HEK293 (cell line): ENCODE results near the gene ITGB2.

Source experiments
- GLI2 ChIP-seq: fragments of 450-650 bp; formaldehyde crosslinking; IDR thresholded peaks from 2 replicates; pipeline ENCODE4; 2017; ENCODE audit warnings: missing biosample characterization, missing genetic modification characterization, low read depth, borderline replicate concordance
- YY1 ChIP-seq: fragments of 450-650 bp; formaldehyde crosslinking; IDR thresholded peaks from 2 replicates; pipeline ENCODE4 v1.5.1; 2018; ENCODE audit warnings: missing biosample characterization, missing genetic modification characterization
- ZBTB17 ChIP-seq: fragments of 450-650 bp; formaldehyde crosslinking; IDR thresholded peaks from 2 replicates; pipeline ENCODE4 v1.5.1; 2016; ENCODE audit warnings: missing biosample characterization, missing genetic modification characterization
- ZBTB20 ChIP-seq: fragments of 450-650 bp; formaldehyde crosslinking; IDR thresholded peaks from 2 replicates; pipeline ENCODE4 v1.5.1; 2016; ENCODE audit warnings: missing biosample characterization, missing genetic modification characterization
- ZFP3 ChIP-seq: fragments of 450-650 bp; formaldehyde crosslinking; IDR thresholded peaks from 2 replicates; pipeline ENCODE4 v1.5.1; 2016; ENCODE audit warnings: low read depth, missing biosample characterization, missing genetic modification characterization
- ZNF174 ChIP-seq: fragments of 450-650 bp; formaldehyde crosslinking; IDR thresholded peaks from 2 replicates; pipeline ENCODE4 v1.5.0; 2017; ENCODE audit warnings: missing biosample characterization, mild to moderate bottlenecking, missing genetic modification characterization
- ZNF239 ChIP-seq: fragments of 450-650 bp; formaldehyde crosslinking; IDR thresholded peaks from 2 replicates; pipeline ENCODE4 v1.5.1; 2016; ENCODE audit warnings: missing biosample characterization, missing genetic modification characterization
- ZNF37A ChIP-seq: fragments of 450-650 bp; IDR thresholded peaks from 2 replicates; pipeline ENCODE4 v1.5.1; 2018; ENCODE audit warnings: missing biosample characterization, missing genetic modification characterization
- ZNF529 ChIP-seq: fragments of 450-650 bp; formaldehyde crosslinking; IDR thresholded peaks from 2 replicates; pipeline ENCODE4 v1.5.1; 2017; ENCODE audit warnings: missing genetic modification characterization, missing biosample characterization; ENCODE audit not compliant: insufficient replicate concordance
- TF ChIP-seq, protein P1 (sequence below): fragments of 450-650 bp; formaldehyde crosslinking; IDR thresholded peaks from 2 replicates; pipeline ENCODE4 v1.5.1; 2016; ENCODE audit warnings: missing biosample characterization, missing genetic modification characterization
- TF ChIP-seq, protein P2 (sequence below): fragments of 450-650 bp; formaldehyde crosslinking; IDR thresholded peaks from 2 replicates; pipeline ENCODE4 v1.5.1; 2017; ENCODE audit warnings: missing biosample characterization, missing genetic modification characterization

GRCh38 chr21:44887126-44887806 lies 33.4 kb downstream of the ITGB2 start:
- TF ChIP-seq, protein P1, sequence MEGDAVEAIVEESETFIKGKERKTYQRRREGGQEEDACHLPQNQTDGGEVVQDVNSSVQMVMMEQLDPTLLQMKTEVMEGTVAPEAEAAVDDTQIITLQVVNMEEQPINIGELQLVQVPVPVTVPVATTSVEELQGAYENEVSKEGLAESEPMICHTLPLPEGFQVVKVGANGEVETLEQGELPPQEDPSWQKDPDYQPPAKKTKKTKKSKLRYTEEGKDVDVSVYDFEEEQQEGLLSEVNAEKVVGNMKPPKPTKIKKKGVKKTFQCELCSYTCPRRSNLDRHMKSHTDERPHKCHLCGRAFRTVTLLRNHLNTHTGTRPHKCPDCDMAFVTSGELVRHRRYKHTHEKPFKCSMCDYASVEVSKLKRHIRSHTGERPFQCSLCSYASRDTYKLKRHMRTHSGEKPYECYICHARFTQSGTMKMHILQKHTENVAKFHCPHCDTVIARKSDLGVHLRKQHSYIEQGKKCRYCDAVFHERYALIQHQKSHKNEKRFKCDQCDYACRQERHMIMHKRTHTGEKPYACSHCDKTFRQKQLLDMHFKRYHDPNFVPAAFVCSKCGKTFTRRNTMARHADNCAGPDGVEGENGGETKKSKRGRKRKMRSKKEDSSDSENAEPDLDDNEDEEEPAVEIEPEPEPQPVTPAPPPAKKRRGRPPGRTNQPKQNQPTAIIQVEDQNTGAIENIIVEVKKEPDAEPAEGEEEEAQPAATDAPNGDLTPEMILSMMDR (tag by site-specific recombination): no peak
- TF ChIP-seq ZFP3 (tag by site-specific recombination): no peak
- TF ChIP-seq, protein P2, sequence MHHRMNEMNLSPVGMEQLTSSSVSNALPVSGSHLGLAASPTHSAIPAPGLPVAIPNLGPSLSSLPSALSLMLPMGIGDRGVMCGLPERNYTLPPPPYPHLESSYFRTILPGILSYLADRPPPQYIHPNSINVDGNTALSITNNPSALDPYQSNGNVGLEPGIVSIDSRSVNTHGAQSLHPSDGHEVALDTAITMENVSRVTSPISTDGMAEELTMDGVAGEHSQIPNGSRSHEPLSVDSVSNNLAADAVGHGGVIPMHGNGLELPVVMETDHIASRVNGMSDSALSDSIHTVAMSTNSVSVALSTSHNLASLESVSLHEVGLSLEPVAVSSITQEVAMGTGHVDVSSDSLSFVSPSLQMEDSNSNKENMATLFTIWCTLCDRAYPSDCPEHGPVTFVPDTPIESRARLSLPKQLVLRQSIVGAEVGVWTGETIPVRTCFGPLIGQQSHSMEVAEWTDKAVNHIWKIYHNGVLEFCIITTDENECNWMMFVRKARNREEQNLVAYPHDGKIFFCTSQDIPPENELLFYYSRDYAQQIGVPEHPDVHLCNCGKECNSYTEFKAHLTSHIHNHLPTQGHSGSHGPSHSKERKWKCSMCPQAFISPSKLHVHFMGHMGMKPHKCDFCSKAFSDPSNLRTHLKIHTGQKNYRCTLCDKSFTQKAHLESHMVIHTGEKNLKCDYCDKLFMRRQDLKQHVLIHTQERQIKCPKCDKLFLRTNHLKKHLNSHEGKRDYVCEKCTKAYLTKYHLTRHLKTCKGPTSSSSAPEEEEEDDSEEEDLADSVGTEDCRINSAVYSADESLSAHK: no peak
- no peak for TF ChIP-seq GLI2
- TF ChIP-seq ZNF239 (tag by site-specific recombination): no peak
- no peak for TF ChIP-seq ZNF37A (tag by site-specific recombination)
- TF ChIP-seq ZBTB20 (tag by site-specific recombination): no peak
- no peak for TF ChIP-seq ZNF529 (tag by site-specific recombination)
- TF ChIP-seq ZBTB17 (tag by site-specific recombination): no peak
- no peak for TF ChIP-seq ZNF174 (tag by site-specific recombination)
- no peak for TF ChIP-seq YY1 (tag by site-specific recombination)
